HCT116 (cell line): ENCODE data around the gene NACC2. TPM values are rescaled to one million over a fixed set of nuclear protein-coding genes. Genes with fewer than 3 reads are reported as not detected.

Experiments
- ATAC-seq: fragments of 200-7000 bp; cut with Tn5 transposase; 2 replicates; pipeline ENCODE4 v1.9.1; 2020; ENCODE audit warnings: mild to moderate bottlenecking, moderate library complexity
- BruUV-seq: library from RNA; stranded (reverse); fragments of 400-500 nt; replicated peaks from 2 replicates; lab custom pipeline; 2021; lab: Mats Ljungman, UMichigan
- CTCF ChIA-PET: fragments of 300-600 bp; sonication (Branson Sonifier 250); formaldehyde crosslinking; loops from one replicate; lab custom pipeline; 2021; ENCODE audit warnings: antibody characterized with exemption; lab: Charles Lee
- POLR2A ChIA-PET: fragments of 300-600, 350-600 bp; sonication (Branson Sonifier 250); formaldehyde crosslinking; loops from one replicate; lab custom pipeline; 2021; ENCODE audit warnings: antibody characterized with exemption; lab: Charles Lee
- RAD21 ChIA-PET, 2 experiments: fragments of 300-600 bp; sonication (Branson Sonifier 250); formaldehyde crosslinking; loops; one replicate each; lab custom pipeline; 2023; ENCODE audit warnings: low total read pairs in 2 of 2; ENCODE audit not compliant: uncharacterized antibody in 2 of 2, unreplicated experiment in 2 of 2, low non-redundant PET in 1 of 2; lab: Charles Lee
- DNase-seq: peaks from one replicate; pipeline ENCODE4 v3.0.0-alpha.2; 2010; ENCODE audit warnings: low read depth, low spot score
- H2AFZ ChIP-seq: fragments of 200-600 bp; shearing (Covaris generic), sonication (generic); 2 replicates; pipeline ENCODE4 v1.6.1; 2017; ENCODE audit warnings: low read depth, mixed run types, mixed read lengths, antibody characterized with exemption, low read length; ENCODE audit not compliant: poor library complexity, severe bottlenecking
- H3K27ac ChIP-seq: 2 replicates; pipeline ENCODE4 v1.5.1; 2012; ENCODE audit warnings: low read depth, low read length
- H3K27me3 ChIP-seq: fragments of 200-600 bp; sonication (generic); 2 replicates; pipeline ENCODE4 v1.6.1; 2016; ENCODE audit warnings: mixed run types, low read length, mixed read lengths; ENCODE audit not compliant: insufficient read depth
- H3K36me3 ChIP-seq, 2 experiments: fragments of 200-500 bp in 1 of 2; fragments of 200-600 bp in 1 of 2; sonication (Bioruptor generic) in 1 of 2; sonication (generic) in 1 of 2; 2 replicates each; pipeline versions ENCODE4 v1.5.1 to v1.6.1; 2014 to 2016; ENCODE audit warnings: low read length in 2 of 2, inconsistent platforms in 1 of 2, mixed read lengths in 1 of 2, mixed run types in 1 of 2; ENCODE audit not compliant: insufficient read depth in 2 of 2, control insufficient read depth in 1 of 2
- H3K4me1 ChIP-seq, 2 experiments: fragments of 200-600 bp in 1 of 2; sonication (generic) in 1 of 2; 2 replicates each; pipeline versions ENCODE4 v1.5.1 to v1.6.1; 2012 to 2017; ENCODE audit warnings: low read length in 2 of 2, inconsistent platforms in 1 of 2, mild to moderate bottlenecking in 1 of 2, mixed read lengths in 1 of 2, mixed run types in 1 of 2, moderate library complexity in 1 of 2; ENCODE audit not compliant: insufficient read depth in 2 of 2, control insufficient read depth in 1 of 2
- H3K4me2 ChIP-seq: fragments of 200-600 bp; sonication (generic); 2 replicates; pipeline ENCODE4 v1.6.1; 2017; ENCODE audit warnings: mixed run types, low read length, mixed read lengths
- H3K4me3 ChIP-seq, 2 experiments: fragments of 200-600 bp in 1 of 2; sonication (generic) in 1 of 2; replicated peaks in 1 of 2; 2 replicates each; pipeline ENCODE4 v1.5.1; 2011 to 2016; ENCODE audit warnings: low read length in 2 of 2, control low read depth in 1 of 2, low read depth in 1 of 2, mild to moderate bottlenecking in 1 of 2, mixed read lengths in 1 of 2, mixed run types in 1 of 2
- H3K79me2 ChIP-seq: fragments of 200-600 bp; sonication (generic); 2 replicates; pipeline ENCODE4 v1.6.1; 2017; ENCODE audit warnings: mild to moderate bottlenecking, mixed run types, low read length, moderate library complexity, mixed read lengths; ENCODE audit not compliant: insufficient read depth
- H3K9ac ChIP-seq: fragments of 200-600 bp; sonication (generic); 2 replicates; pipeline ENCODE4 v1.6.1; 2016; ENCODE audit warnings: low read length, mixed read lengths
- H3K9me2 ChIP-seq: fragments of 200-600 bp; sonication (generic), shearing (Covaris generic); 2 replicates; pipeline ENCODE4 v1.6.1; 2017; ENCODE audit warnings: mixed run types, mild to moderate bottlenecking, moderate library complexity; ENCODE audit not compliant: insufficient read depth
- H3K9me3 ChIP-seq, 2 experiments: fragments of 200-500 bp in 1 of 2; fragments of 200-600 bp in 1 of 2; sonication (Bioruptor generic) in 1 of 2; sonication (generic) in 1 of 2; 2 replicates each; pipeline ENCODE4 v1.6.1; 2014 to 2017; ENCODE audit warnings: low read length in 2 of 2, mixed read lengths in 2 of 2, inconsistent platforms in 1 of 2, low read depth in 1 of 2, mild to moderate bottlenecking in 1 of 2, mixed run types in 1 of 2, moderate library complexity in 1 of 2; ENCODE audit not compliant: control insufficient read depth in 1 of 2, insufficient read depth in 1 of 2
- H4K20me1 ChIP-seq: fragments of 200-600 bp; sonication (generic), shearing (Covaris generic); 2 replicates; pipeline ENCODE4 v1.6.1; 2017; ENCODE audit warnings: mixed run types, mild to moderate bottlenecking, moderate library complexity; ENCODE audit not compliant: insufficient read depth
- ATF3 ChIP-seq: IDR thresholded peaks from 2 replicates; pipeline ENCODE4 v1.6.1; 2012
- EGR1 ChIP-seq: IDR thresholded peaks from 2 replicates; pipeline ENCODE4 v1.6.1; 2012; ENCODE audit warnings: low read depth
- ELF1 ChIP-seq: IDR thresholded peaks from 2 replicates; pipeline ENCODE4 v1.6.1; 2012; ENCODE audit warnings: low read depth, borderline replicate concordance
- FOSL1 ChIP-seq: IDR thresholded peaks from 2 replicates; pipeline ENCODE4 v1.6.1; 2012; ENCODE audit warnings: low read depth
- JUND ChIP-seq: IDR thresholded peaks from 2 replicates; pipeline ENCODE4 v1.6.1; 2012
- MAX ChIP-seq: IDR thresholded peaks from 2 replicates; pipeline ENCODE4 v1.6.1; 2012
- RAD21 ChIP-seq: IDR thresholded peaks from 2 replicates; pipeline ENCODE4 v1.6.1; 2012; ENCODE audit warnings: low read depth, mild to moderate bottlenecking
- SIN3A ChIP-seq: IDR thresholded peaks from 2 replicates; pipeline ENCODE4 v1.6.1; 2012; ENCODE audit warnings: low read depth
- SRF ChIP-seq: IDR thresholded peaks from 2 replicates; pipeline ENCODE4 v1.6.1; 2012; ENCODE audit warnings: low read depth
- ZBTB33 ChIP-seq: IDR thresholded peaks from 2 replicates; pipeline ENCODE4 v1.6.1; 2011; ENCODE audit warnings: mild to moderate bottlenecking, low read length, moderate library complexity; ENCODE audit not compliant: insufficient replicate concordance; ENCODE audit errors: extremely low read depth
- intact Hi-C: fragments of 100-400 bp; cut with micrococcal nuclease; formaldehyde crosslinking; loops from 2 replicates; pipeline ENCODE4 v1.10.0; 2022
- total RNA-seq: library from RNA; stranded (reverse); gene quantifications from one replicate; pipeline ENCODE4 v1.2.1, GENCODE V29; 2021; ENCODE audit not compliant: unreplicated experiment

NACC2 gene
- total RNA-seq, 1 experiment from 2014 or later, result 27.8 TPM

- H3K79me2 ChIP-seq, result peaks cover 25% of the 10 kb centered on the region; the same call in 1 of the 2 replicates
- H2AFZ ChIP-seq, result no peak overlapping the region
- peak overlapping the region; percentile 99 for H3K4me2 ChIP-seq
- CTCF ChIA-PET, result interaction anchor here (1.0 to 5.9 kb wide), 4 partner anchors 19 to 151 kb away, joined by 4 to 40 read pairs (median 18); no protein-coding TSS in a partner anchor
- TF ChIP-seq ZBTB33 (no peak), ATF3 (no peak), EGR1 (no peak), MAX (no peak), FOSL1 (no peak), ELF1 (no peak), JUND (no peak), RAD21 (no peak), SIN3A (no peak), SRF (no peak)
- intact Hi-C loops, result loop anchor here (5.0 kb wide), 1 partner anchor 518 kb away; no protein-coding TSS in a partner anchor
- DNase-seq (no peak), ATAC-seq (no peak)
- H3K36me3 ChIP-seq, result no peaks in the 10 kb centered on the region
- POLR2A ChIA-PET, result no interaction called here
- RAD21 ChIA-PET, result no interaction called here
- peak overlapping the region; percentile 100 for H3K27ac ChIP-seq
- no peaks in the 10 kb centered on the region for H3K9me3 ChIP-seq
- H3K9ac ChIP-seq, result peak overlapping the region; percentile 97
- H3K9me2 ChIP-seq, result no peaks in the 10 kb centered on the region
- H4K20me1 ChIP-seq, result no peaks in the 10 kb centered on the region
- peak overlapping the region; percentile 74 to 87 for H3K4me3 ChIP-seq
- peaks cover 17 to 37% of the 10 kb centered on the region in 2 experiments for H3K4me1 ChIP-seq
- no TSS peak for BruUV-seq
- H3K27me3 ChIP-seq, result no peaks in the 10 kb centered on the region
Observed at GRCh38 chr9:136119883-136120393, 24.8 kb upstream of the NACC2 start.
